KOPT-K1 (cell line): ENCODE results near the gene EFCAB13.
"Not testable (repeated sequence)": the region's sequence is repeated elsewhere in the genome, so short reads cannot be mapped to it uniquely, and the experiment has no call there.

Experiments used
- H3K27ac ChIP-seq: fragments of 200-600 bp; sonication (generic); 2 replicates; pipeline ENCODE4 v1.5.1; 2016; ENCODE audit warnings: antibody characterized with exemption, mild to moderate bottlenecking, low read depth, low read length; ENCODE audit not compliant: poor library complexity, severe bottlenecking
- H3K36me3 ChIP-seq: fragments of 200-600 bp; sonication (generic); 2 replicates; pipeline ENCODE4 v1.5.1; 2017; ENCODE audit warnings: antibody characterized with exemption, mild to moderate bottlenecking, low read length, moderate library complexity; ENCODE audit not compliant: insufficient read depth
- H3K9me3 ChIP-seq: fragments of 200-600 bp; sonication (generic); 2 replicates; pipeline ENCODE4 v1.5.1; 2017; ENCODE audit warnings: antibody characterized with exemption, low read length, mild to moderate bottlenecking; ENCODE audit not compliant: insufficient read depth, poor library complexity, severe bottlenecking

The EFCAB13 gene

GRCh38 chr17:47414612-47415011 lies 90.9 kb downstream of the EFCAB13 start:
- Histone ChIP-seq H3K27ac (no peak overlapping the region), H3K9me3 (no peaks in the 10 kb centered on the region), H3K36me3 (no peaks in the 10 kb centered on the region)

GRCh38 chr17:47423406-47424295 lies 99.9 kb downstream of the EFCAB13 start:
- H3K27ac ChIP-seq, result no peak overlapping the region

GRCh38 chr17:47425233-47425632 lies 101.5 kb downstream of the EFCAB13 start:
- H3K9me3 ChIP-seq, result peaks cover 18% of the 10 kb centered on the region
- not testable (repeated sequence) for H3K27ac ChIP-seq
- peaks cover 11% of the 10 kb centered on the region; the same call in 1 of the 2 replicates for H3K36me3 ChIP-seq

More at GRCh38 chr17:47423406-47424295, 99.9 kb downstream of the EFCAB13 start:
- H3K36me3 ChIP-seq, result peaks cover 11% of the 10 kb centered on the region; the same call in 1 of the 2 replicates
- peaks cover 18% of the 10 kb centered on the region for H3K9me3 ChIP-seq

GRCh38 chr17:47425887-47426635 lies 102.3 kb downstream of the EFCAB13 start:
- Histone ChIP-seq H3K9me3 (peaks cover 18% of the 10 kb centered on the region), H3K36me3 (peaks cover 11% of the 10 kb centered on the region; the same call in 1 of the 2 replicates)
- not testable (repeated sequence) for H3K27ac ChIP-seq

GRCh38 chr17:47427985-47428384 lies 104.2 kb downstream of the EFCAB13 start:
- H3K27ac ChIP-seq, result no peak overlapping the region
- H3K36me3 ChIP-seq, result peaks cover 11% of the 10 kb centered on the region; the same call in 1 of the 2 replicates

GRCh38 chr17:47432240-47432639 lies 108.5 kb downstream of the EFCAB13 start:
- H3K36me3 ChIP-seq, H3K27ac ChIP-seq, H3K9me3 ChIP-seq: not testable (repeated sequence)

More at GRCh38 chr17:47427985-47428384, 104.2 kb downstream of the EFCAB13 start:
- peaks cover 18% of the 10 kb centered on the region for H3K9me3 ChIP-seq

GRCh38 chr17:47465165-47465564 lies 141.4 kb downstream of the EFCAB13 start:
- H3K9me3 ChIP-seq, result no peaks in the 10 kb centered on the region
- peaks cover 17% of the 10 kb centered on the region for H3K36me3 ChIP-seq
- no peak overlapping the region for H3K27ac ChIP-seq

- not testable (repeated sequence) for H3K9me3 ChIP-seq
- H3K36me3 ChIP-seq, result peaks cover 20% of the 10 kb centered on the region
These were observed 143.2 kb downstream of the EFCAB13 start for GRCh38 chr17:47466976-47467375.

GRCh38 chr17:47470836-47471235 lies 147.1 kb downstream of the EFCAB13 start:
- H3K36me3 ChIP-seq, result peaks cover 34% of the 10 kb centered on the region
- no peaks in the 10 kb centered on the region for H3K9me3 ChIP-seq
- H3K27ac ChIP-seq, result no peak overlapping the region

More at GRCh38 chr17:47466976-47467375, 143.2 kb downstream of the EFCAB13 start:
- not testable (repeated sequence) for H3K27ac ChIP-seq

- peaks cover 39% of the 10 kb centered on the region for H3K36me3 ChIP-seq
- not testable (repeated sequence) for H3K27ac ChIP-seq, H3K9me3 ChIP-seq
These were observed 148.3 kb downstream of the EFCAB13 start for GRCh38 chr17:47472073-47472472.
